CD8-positive, alpha-beta memory T cell (primary cell): ENCODE data around the gene STK35. TPM values are rescaled to one million over a fixed set of nuclear protein-coding genes. Genes with fewer than 3 reads are reported as not detected.

Experiments used
- CTCF ChIA-PET: fragments of 350-600 bp; sonication (Branson Sonifier 250); formaldehyde crosslinking; loops from one replicate; lab custom pipeline; 2021; ENCODE audit warnings: antibody characterized with exemption; lab: Charles Lee
- POLR2A ChIA-PET: fragments of 350-600 bp; sonication (Branson Sonifier 250); formaldehyde crosslinking; loops from one replicate; lab custom pipeline; 2021; ENCODE audit warnings: antibody characterized with exemption; lab: Charles Lee
- DNase-seq, 5 donors: peaks; one replicate each; pipeline versions ENCODE4 v3.0.0 to v3.0.0-alpha.2; 2020 to 2022; ENCODE audit warnings: mixed read lengths in 1 of 5
- H3K27ac ChIP-seq: one replicate; pipeline ENCODE4 v1.7.0; 2013; ENCODE audit warnings: low read depth, mild to moderate bottlenecking, low read length, moderate library complexity
- H3K27me3 ChIP-seq: 2 replicates; pipeline ENCODE4 v1.7.0; 2013; ENCODE audit warnings: low read length, mild to moderate bottlenecking; ENCODE audit not compliant: insufficient read depth, poor library complexity, severe bottlenecking
- H3K36me3 ChIP-seq: 2 replicates; pipeline ENCODE4 v1.7.0; 2013; ENCODE audit warnings: mild to moderate bottlenecking, low read length, moderate library complexity; ENCODE audit not compliant: insufficient read depth
- H3K4me1 ChIP-seq: 2 replicates; pipeline ENCODE4 v1.7.0; 2013; ENCODE audit warnings: mild to moderate bottlenecking, low read length, moderate library complexity; ENCODE audit not compliant: insufficient read depth
- H3K4me3 ChIP-seq: 2 replicates; pipeline ENCODE4 v1.7.0; 2013; ENCODE audit warnings: mild to moderate bottlenecking, low read length
- H3K9me3 ChIP-seq: 2 replicates; pipeline ENCODE4 v1.7.0; 2013; ENCODE audit warnings: mild to moderate bottlenecking, low read length
- H3K27ac Mint-ChIP-seq, 8 donors: one replicate each; pipeline ENCODE4 v1.8.0; 2020 to 2021; ENCODE audit warnings: mixed read lengths in 8 of 8, mild to moderate bottlenecking in 6 of 8, inconsistent platforms in 3 of 8, moderate library complexity in 3 of 8
- H3K27me3 Mint-ChIP-seq, 2 donors: one replicate each; pipeline ENCODE4 v1.8.0; 2020 to 2021; ENCODE audit warnings: mixed read lengths in 2 of 2, mild to moderate bottlenecking in 1 of 2, moderate library complexity in 1 of 2
- H3K36me3 Mint-ChIP-seq, 3 donors: one replicate each; pipeline ENCODE4 v1.8.0; 2020 to 2021; ENCODE audit warnings: mixed read lengths in 3 of 3, inconsistent platforms in 1 of 3, mild to moderate bottlenecking in 1 of 3
- H3K4me1 Mint-ChIP-seq, 3 donors: one replicate each; pipeline ENCODE4 v1.8.0; 2020 to 2021; ENCODE audit warnings: mixed read lengths in 3 of 3, inconsistent platforms in 1 of 3, mild to moderate bottlenecking in 1 of 3
- H3K4me3 Mint-ChIP-seq, 7 donors: one replicate each; pipeline ENCODE4 v1.8.0; 2020 to 2021; ENCODE audit warnings: mixed read lengths in 7 of 7, mild to moderate bottlenecking in 6 of 7, moderate library complexity in 4 of 7, inconsistent platforms in 2 of 7
- H3K9me3 Mint-ChIP-seq, 5 donors: one replicate each; pipeline ENCODE4 v1.8.0; 2020 to 2022; ENCODE audit warnings: mixed read lengths in 5 of 5, mild to moderate bottlenecking in 3 of 5, moderate library complexity in 2 of 5, inconsistent platforms in 1 of 5
- polyA plus RNA-seq: library from polyadenylated mRNA; unstranded; fragments of 300-500 nt; fragmentation: Illumina TruSeq; gene quantifications from one replicate; pipeline ENCODE4 v1.2.3, GENCODE V29; 2021
- total RNA-seq, 2 experiments: library from RNA; stranded (reverse); gene quantifications; one replicate each; pipeline ENCODE4 v1.2.3, GENCODE V29; 2021

STK35 gene
- total and polyA plus RNA-seq, 3 experiments from 2014 or later, result 5.5 to 21.4 (median 21.1) TPM

GRCh38 chr20:2149507-2149906 lies 47.9 kb downstream of the STK35 start:
- Histone ChIP-seq H3K4me1 (no peaks in the 10 kb centered on the region), H3K9me3 (no peaks in the 10 kb centered on the region), H3K4me3 (no peak overlapping the region), H3K27ac (no peak overlapping the region), H3K36me3 (peaks cover 1% of the 10 kb centered on the region), H3K27me3 (no peaks in the 10 kb centered on the region)
- no peaks in the 10 kb centered on the region for H3K27me3 Mint-ChIP-seq
- no peak overlapping the region for H3K4me3 Mint-ChIP-seq
- no peak overlapping the region for H3K27ac Mint-ChIP-seq
- H3K36me3 Mint-ChIP-seq, result peaks cover 7 to 48% (median 13%) of the 10 kb centered on the region in 3 donors
- ChIA-PET POLR2A (interaction anchor here (1.5 kb wide), 1 partner anchor 47 kb away, joined by 4 read pairs; no protein-coding TSS in a partner anchor), CTCF (interaction anchor here (1.5 kb wide), 1 partner anchor 46 kb away, joined by 3 read pairs; no protein-coding TSS in a partner anchor)
- peaks cover 0 to 1% (median 0%) of the 10 kb centered on the region in 3 donors for H3K4me1 Mint-ChIP-seq
- no peak for DNase-seq
- H3K9me3 Mint-ChIP-seq, result no peaks in the 10 kb centered on the region

GRCh38 chr20:2150660-2151059 lies 49.0 kb downstream of the STK35 start:
- no peak overlapping the region for H3K27ac Mint-ChIP-seq
- H3K27me3 Mint-ChIP-seq, result no peaks in the 10 kb centered on the region
- no peaks in the 10 kb centered on the region for H3K9me3 Mint-ChIP-seq
- Histone ChIP-seq H3K27ac (no peak overlapping the region), H3K27me3 (no peaks in the 10 kb centered on the region), H3K4me1 (no peaks in the 10 kb centered on the region), H3K4me3 (no peak overlapping the region), H3K9me3 (no peaks in the 10 kb centered on the region), H3K36me3 (no peaks in the 10 kb centered on the region)
- ChIA-PET CTCF (interaction anchor here (0.9 to 1.5 kb wide), 3 partner anchors 48 to 240 kb away, joined by 3 read pairs; no protein-coding TSS in a partner anchor), POLR2A (no interaction called here)
- DNase-seq, result no peak
- peaks cover 4 to 37% (median 11%) of the 10 kb centered on the region in 3 donors for H3K36me3 Mint-ChIP-seq
- H3K4me3 Mint-ChIP-seq, result no peak overlapping the region
- H3K4me1 Mint-ChIP-seq, result peaks cover 0 to 1% (median 0%) of the 10 kb centered on the region in 3 donors

DNA sequence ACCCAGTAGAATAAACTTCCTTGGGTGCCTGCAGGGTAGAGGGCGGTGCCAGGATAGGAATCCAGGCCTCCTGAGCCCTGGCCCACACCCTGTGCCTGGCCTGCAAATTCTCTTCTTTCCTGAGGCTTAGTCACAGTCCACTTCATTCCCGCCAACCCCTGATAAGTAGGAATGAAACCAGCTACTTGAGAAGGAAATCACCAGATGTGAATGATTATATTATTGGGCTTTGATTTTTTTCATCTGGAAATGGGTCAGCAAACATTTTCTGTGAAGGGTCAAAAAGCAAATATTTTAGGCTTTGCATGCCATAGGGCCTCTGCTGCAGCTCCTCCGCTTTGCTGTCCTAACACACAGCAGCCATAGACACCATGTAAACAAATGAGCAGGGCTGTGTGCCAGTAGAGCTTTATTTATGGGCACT lies 50.2 kb downstream of the STK35 start:
- no peak overlapping the region for H3K27ac Mint-ChIP-seq
- H3K36me3 ChIP-seq, result no peaks in the 10 kb centered on the region
- no peaks in the 10 kb centered on the region for H3K9me3 Mint-ChIP-seq
- no peak overlapping the region for H3K27ac ChIP-seq
- H3K36me3 Mint-ChIP-seq, result peaks cover 0 to 25% (median 8%) of the 10 kb centered on the region in 3 donors
- no peaks in the 10 kb centered on the region for H3K4me1 Mint-ChIP-seq
- no peak for DNase-seq
- POLR2A ChIA-PET, result no interaction called here
- H3K27me3 ChIP-seq, result no peaks in the 10 kb centered on the region
- no peaks in the 10 kb centered on the region for H3K9me3 ChIP-seq
- H3K4me3 ChIP-seq, result no peak overlapping the region
- no peaks in the 10 kb centered on the region for H3K27me3 Mint-ChIP-seq
- no peak overlapping the region for H3K4me3 Mint-ChIP-seq
- H3K4me1 ChIP-seq, result no peaks in the 10 kb centered on the region
- CTCF ChIA-PET, result no interaction called here

DNA sequence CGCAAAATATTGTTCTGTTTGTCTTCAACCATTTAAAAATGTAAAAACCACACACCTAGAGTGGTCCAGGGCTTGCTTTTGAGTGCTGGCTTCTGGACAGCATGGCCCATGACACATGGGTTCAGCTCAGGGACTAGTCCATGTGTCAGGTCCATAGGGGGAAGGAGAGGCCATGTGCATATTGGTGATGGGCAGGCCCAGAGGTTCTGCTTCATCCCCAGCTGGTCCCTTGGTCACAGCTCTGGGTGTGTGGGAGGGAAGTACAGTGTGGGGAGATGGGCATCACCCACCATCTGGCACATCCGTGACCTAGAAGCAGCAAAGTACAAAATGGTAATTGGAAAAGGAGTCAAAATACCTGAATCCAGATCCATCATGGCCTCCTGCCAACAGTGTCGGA lies 50.7 kb downstream of the STK35 start:
- no peaks in the 10 kb centered on the region for H3K4me1 ChIP-seq
- POLR2A ChIA-PET, result no interaction called here
- H3K27ac Mint-ChIP-seq, result no peak overlapping the region
- no peak overlapping the region for H3K4me3 Mint-ChIP-seq
- no peaks in the 10 kb centered on the region for H3K27me3 ChIP-seq
- peaks cover 0 to 23% (median 8%) of the 10 kb centered on the region in 3 donors for H3K36me3 Mint-ChIP-seq
- no peak for DNase-seq
- no peaks in the 10 kb centered on the region for H3K9me3 Mint-ChIP-seq
- H3K9me3 ChIP-seq, result no peaks in the 10 kb centered on the region
- H3K27ac ChIP-seq, result no peak overlapping the region
- no peaks in the 10 kb centered on the region for H3K27me3 Mint-ChIP-seq
- no peaks in the 10 kb centered on the region for H3K36me3 ChIP-seq
- CTCF ChIA-PET, result no interaction called here
- H3K4me3 ChIP-seq, result no peak overlapping the region
- H3K4me1 Mint-ChIP-seq, result no peaks in the 10 kb centered on the region

GRCh38 chr20:2153326-2153725 lies 51.7 kb downstream of the STK35 start:
- Mint-ChIP-seq H3K4me1 (no peaks in the 10 kb centered on the region), H3K27me3 (no peaks in the 10 kb centered on the region), H3K4me3 (no peak overlapping the region), H3K36me3 (peaks cover 0 to 15% (median 4%) of the 10 kb centered on the region in 3 donors), H3K9me3 (no peaks in the 10 kb centered on the region), H3K27ac (peak overlapping the region in 1 of 8 donors; percentile 29)
- H3K27me3 ChIP-seq, result no peaks in the 10 kb centered on the region
- ChIA-PET POLR2A (no interaction called here), CTCF (no interaction called here)
- no peak overlapping the region for H3K27ac ChIP-seq
- H3K36me3 ChIP-seq, result no peaks in the 10 kb centered on the region
- no peak overlapping the region for H3K4me3 ChIP-seq
- H3K9me3 ChIP-seq, result no peaks in the 10 kb centered on the region
- no peak for DNase-seq
- H3K4me1 ChIP-seq, result no peaks in the 10 kb centered on the region

DNA sequence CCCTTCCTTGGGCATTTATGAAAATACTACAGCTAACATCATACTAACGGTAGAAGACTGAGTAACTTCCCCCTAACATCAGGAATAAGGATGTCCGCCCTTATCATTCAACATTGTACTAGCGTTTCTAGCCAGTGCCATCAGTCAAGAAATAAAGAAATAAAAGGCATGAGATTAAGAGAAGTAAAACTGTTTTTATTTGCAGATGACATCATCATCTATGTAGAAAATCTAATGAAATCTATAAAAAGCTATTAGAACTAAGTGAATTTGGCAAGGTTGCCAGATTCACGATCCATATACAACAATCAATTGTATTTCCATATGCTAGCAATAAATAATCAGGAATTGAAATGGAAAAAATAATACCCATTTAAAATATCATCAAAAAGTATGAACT lies 54.6 kb downstream of the STK35 start:
- no peaks in the 10 kb centered on the region for H3K4me1 Mint-ChIP-seq
- no peak overlapping the region for H3K4me3 Mint-ChIP-seq
- Histone ChIP-seq H3K27ac (no peak overlapping the region), H3K27me3 (no peaks in the 10 kb centered on the region), H3K9me3 (no peaks in the 10 kb centered on the region), H3K36me3 (no peaks in the 10 kb centered on the region), H3K4me3 (no peak overlapping the region), H3K4me1 (no peaks in the 10 kb centered on the region)
- POLR2A ChIA-PET, result no interaction called here
- no peaks in the 10 kb centered on the region for H3K9me3 Mint-ChIP-seq
- CTCF ChIA-PET, result interaction anchor here (1.9 kb wide), 1 partner anchor 16 kb away, joined by 5 read pairs; no protein-coding TSS in a partner anchor
- H3K27me3 Mint-ChIP-seq, result no peaks in the 10 kb centered on the region
- no peaks in the 10 kb centered on the region for H3K36me3 Mint-ChIP-seq
- H3K27ac Mint-ChIP-seq, result no peak overlapping the region
- no peak for DNase-seq

DNA sequence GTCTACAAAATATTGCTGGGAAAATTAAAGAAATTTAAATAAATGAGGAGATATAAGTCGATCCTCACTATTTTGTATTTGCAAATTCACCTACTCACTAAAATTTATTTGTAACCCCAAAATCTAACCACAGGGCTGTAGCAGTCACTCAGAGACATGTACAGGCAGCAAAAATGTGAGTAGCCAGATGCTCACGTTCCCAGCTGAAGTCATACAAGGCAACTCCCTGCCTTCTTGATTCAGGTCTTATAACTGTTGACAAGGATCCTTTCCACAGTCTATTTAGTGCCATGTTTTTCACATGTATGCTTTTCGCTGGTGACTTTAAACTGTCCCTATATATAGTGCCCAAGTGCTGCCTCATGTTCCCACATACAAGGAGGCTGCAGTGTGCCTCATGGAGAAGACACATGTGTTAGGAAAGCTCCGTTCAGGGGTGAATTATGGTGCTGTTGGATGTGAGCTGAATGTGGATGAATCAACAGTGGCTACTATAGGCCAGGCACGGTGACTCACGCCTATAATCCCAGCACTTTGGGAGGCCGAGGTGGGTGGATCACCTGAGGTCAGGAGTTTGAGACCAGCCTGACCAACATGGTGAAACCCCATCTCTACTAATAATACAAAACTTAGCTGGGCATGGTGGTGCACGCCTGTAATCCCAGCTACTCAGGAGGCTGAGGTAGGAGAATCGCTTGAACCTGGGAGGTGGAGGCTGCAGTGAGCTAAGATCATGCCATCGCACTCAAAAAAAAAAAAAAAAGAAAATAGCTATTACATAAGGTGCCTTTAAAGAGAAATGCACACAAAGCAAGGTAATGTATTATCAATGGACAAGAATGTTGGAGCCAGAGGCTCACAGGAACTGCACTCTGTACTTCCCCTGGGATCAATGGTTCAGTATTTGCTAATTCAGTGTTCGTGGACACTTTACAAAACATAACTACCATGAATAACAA lies 55.3 kb downstream of the STK35 start:
- no peak for DNase-seq
- H3K36me3 ChIP-seq, result no peaks in the 10 kb centered on the region
- Mint-ChIP-seq H3K4me1 (no peaks in the 10 kb centered on the region), H3K27me3 (peaks cover 0 to 2% of the 10 kb centered on the region in 2 donors), H3K4me3 (no peak overlapping the region), H3K27ac (peak overlapping the region in 1 of 8 donors; percentile 14), H3K9me3 (no peaks in the 10 kb centered on the region), H3K36me3 (no peaks in the 10 kb centered on the region)
- ChIA-PET POLR2A (interaction anchor here (0.6 kb wide), 1 partner anchor 174 kb away, joined by 4 read pairs; no protein-coding TSS in a partner anchor), CTCF (interaction anchor here (1.2 kb wide), 1 partner anchor 15 kb away, joined by 6 read pairs; no protein-coding TSS in a partner anchor)
- H3K27me3 ChIP-seq, result no peaks in the 10 kb centered on the region
- no peak overlapping the region for H3K4me3 ChIP-seq
- H3K27ac ChIP-seq, result no peak overlapping the region
- H3K4me1 ChIP-seq, result no peaks in the 10 kb centered on the region
- H3K9me3 ChIP-seq, result no peaks in the 10 kb centered on the region
